HepG2 (cell line): Measurements from ENCODE around the gene LSM14B. TPM values are rescaled to one million over a fixed set of nuclear protein-coding genes. Genes with fewer than 3 reads are reported as not detected.

Experiments used
- MED1 ChIP-seq: sonication (generic); formaldehyde crosslinking; IDR thresholded peaks from 2 replicates; pipeline ENCODE4 v1.4.0; 2020; ENCODE audit warnings: missing genetic modification reagents
- NFKB2 ChIP-seq: sonication (generic); formaldehyde crosslinking; IDR thresholded peaks from 2 replicates; pipeline ENCODE4 v1.4.0; 2020; ENCODE audit warnings: missing genetic modification reagents, borderline replicate concordance
- ZNF431 ChIP-seq: sonication (generic); formaldehyde crosslinking; IDR thresholded peaks from 2 replicates; pipeline ENCODE4 v1.9.0; 2022; ENCODE audit warnings: missing genetic modification reagents, low read depth, mild to moderate bottlenecking, borderline replicate concordance
- ZNF747 ChIP-seq: sonication (generic); formaldehyde crosslinking; IDR thresholded peaks from 2 replicates; pipeline ENCODE4 v1.8.1; 2023; ENCODE audit warnings: missing genetic modification reagents, mild to moderate bottlenecking, borderline replicate concordance
- ZNF761 ChIP-seq: sonication (generic); formaldehyde crosslinking; conservative IDR thresholded peaks from 2 replicates; pipeline ENCODE4 v1.4.0; 2020; ENCODE audit warnings: mild to moderate bottlenecking, missing genetic modification reagents
- polyA plus RNA-seq, 8 experiments: library from polyadenylated mRNA; depleted of rRNA in 3 of 8; stranded (reverse) in 7 of 8; unstranded in 1 of 8; fragments of >200 nt; fragmentation: Illumina TruSeq in 4 of 8; extraction: Trizol in 4 of 8; gene quantifications; 2 replicates each; pipeline versions ENCODE4 v1.2.1 to v1.2.3, GENCODE V29; 2011 to 2016; ENCODE audit warnings: low read depth in 4 of 8, missing spikeins in 1 of 8, mixed read lengths in 1 of 8; ENCODE audit not compliant: insufficient read depth in 1 of 8
- total RNA-seq, 5 experiments: library from RNA; depleted of rRNA; stranded (reverse); fragments of >200 nt; fragmentation: Illumina TruSeq; extraction: Trizol; gene quantifications; 2 replicates each; pipeline ENCODE4 v1.2.3, GENCODE V29; 2016; ENCODE audit warnings: low read depth in 1 of 5
- TF ChIP-seq, protein P1 (sequence below): sonication (generic); formaldehyde crosslinking; IDR thresholded peaks from 2 replicates; pipeline ENCODE4 v1.4.0; 2020; ENCODE audit warnings: missing genetic modification reagents
- TF ChIP-seq, protein P2 (sequence below): sonication (generic); formaldehyde crosslinking; IDR thresholded peaks from 2 replicates; pipeline ENCODE4 v1.4.0; 2020; ENCODE audit warnings: missing genetic modification reagents
- TF ChIP-seq, protein P3 (sequence below): sonication (generic); formaldehyde crosslinking; IDR thresholded peaks from 2 replicates; pipeline ENCODE4 v1.8.1; 2023; ENCODE audit warnings: missing genetic modification reagents, mild to moderate bottlenecking, borderline replicate concordance
- TF ChIP-seq, protein P4 (sequence below): sonication (generic); formaldehyde crosslinking; IDR thresholded peaks from 2 replicates; pipeline ENCODE4 v1.5.0; 2020; ENCODE audit warnings: mild to moderate bottlenecking, missing genetic modification reagents
- TF ChIP-seq, protein P5 (sequence below): sonication (generic); formaldehyde crosslinking; IDR thresholded peaks from 2 replicates; pipeline ENCODE4 v1.5.1; 2020; ENCODE audit warnings: missing genetic modification reagents, mild to moderate bottlenecking, borderline replicate concordance

Gene LSM14B
- total and polyA plus RNA-seq, 2 of the 13 experiments (the other 11 are each of a cell fraction or from before 2014, with no cell fraction given), result 43.3 to 79.2 TPM

DNA sequence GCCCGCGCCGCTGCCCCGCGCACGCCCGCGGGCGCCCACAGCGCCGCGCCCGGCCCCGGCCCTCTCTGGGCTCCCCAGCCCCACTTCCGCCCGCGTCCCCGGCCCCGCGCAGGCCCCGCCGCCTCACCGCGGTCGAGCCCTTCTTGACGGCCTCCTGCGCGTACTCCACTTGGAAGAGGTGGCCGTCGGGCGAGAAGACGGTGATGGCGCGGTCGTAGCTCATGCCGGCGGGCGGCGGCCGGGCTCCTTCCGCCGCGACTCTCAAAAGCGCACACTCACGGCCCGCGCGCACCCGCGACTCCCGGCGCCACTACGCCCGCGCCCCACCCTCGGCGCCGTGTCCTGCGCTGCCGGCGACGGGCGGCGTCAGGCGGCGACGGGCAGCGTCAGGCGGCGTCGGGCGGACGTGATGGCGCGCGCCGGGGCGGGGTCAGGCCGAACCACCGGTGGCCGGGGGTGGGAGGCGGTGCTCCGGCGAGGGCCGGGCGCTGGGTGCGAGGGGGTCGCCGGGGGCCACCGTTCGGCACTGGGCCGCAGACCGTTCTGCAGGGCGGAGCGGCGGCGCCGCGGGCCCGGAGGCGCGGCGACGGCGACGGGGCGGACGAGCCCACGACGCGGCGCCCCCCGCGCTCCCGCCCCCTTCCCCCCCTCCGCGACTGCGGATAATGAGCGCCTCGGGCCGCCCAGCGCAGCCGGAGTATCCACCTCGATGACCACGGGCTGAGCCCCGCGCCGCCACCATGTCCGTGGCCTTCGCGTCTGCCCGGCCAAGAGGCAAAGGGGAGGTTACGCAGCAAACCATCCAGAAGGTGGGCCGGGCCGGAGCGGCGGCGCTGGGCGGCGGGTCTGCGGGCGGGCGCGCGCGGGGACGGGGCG, 21.0 kb downstream of the LSM14B start, which contains the start of the genes PSMA7 and SS18L1 (continued):
- TF ChIP-seq, protein P1, sequence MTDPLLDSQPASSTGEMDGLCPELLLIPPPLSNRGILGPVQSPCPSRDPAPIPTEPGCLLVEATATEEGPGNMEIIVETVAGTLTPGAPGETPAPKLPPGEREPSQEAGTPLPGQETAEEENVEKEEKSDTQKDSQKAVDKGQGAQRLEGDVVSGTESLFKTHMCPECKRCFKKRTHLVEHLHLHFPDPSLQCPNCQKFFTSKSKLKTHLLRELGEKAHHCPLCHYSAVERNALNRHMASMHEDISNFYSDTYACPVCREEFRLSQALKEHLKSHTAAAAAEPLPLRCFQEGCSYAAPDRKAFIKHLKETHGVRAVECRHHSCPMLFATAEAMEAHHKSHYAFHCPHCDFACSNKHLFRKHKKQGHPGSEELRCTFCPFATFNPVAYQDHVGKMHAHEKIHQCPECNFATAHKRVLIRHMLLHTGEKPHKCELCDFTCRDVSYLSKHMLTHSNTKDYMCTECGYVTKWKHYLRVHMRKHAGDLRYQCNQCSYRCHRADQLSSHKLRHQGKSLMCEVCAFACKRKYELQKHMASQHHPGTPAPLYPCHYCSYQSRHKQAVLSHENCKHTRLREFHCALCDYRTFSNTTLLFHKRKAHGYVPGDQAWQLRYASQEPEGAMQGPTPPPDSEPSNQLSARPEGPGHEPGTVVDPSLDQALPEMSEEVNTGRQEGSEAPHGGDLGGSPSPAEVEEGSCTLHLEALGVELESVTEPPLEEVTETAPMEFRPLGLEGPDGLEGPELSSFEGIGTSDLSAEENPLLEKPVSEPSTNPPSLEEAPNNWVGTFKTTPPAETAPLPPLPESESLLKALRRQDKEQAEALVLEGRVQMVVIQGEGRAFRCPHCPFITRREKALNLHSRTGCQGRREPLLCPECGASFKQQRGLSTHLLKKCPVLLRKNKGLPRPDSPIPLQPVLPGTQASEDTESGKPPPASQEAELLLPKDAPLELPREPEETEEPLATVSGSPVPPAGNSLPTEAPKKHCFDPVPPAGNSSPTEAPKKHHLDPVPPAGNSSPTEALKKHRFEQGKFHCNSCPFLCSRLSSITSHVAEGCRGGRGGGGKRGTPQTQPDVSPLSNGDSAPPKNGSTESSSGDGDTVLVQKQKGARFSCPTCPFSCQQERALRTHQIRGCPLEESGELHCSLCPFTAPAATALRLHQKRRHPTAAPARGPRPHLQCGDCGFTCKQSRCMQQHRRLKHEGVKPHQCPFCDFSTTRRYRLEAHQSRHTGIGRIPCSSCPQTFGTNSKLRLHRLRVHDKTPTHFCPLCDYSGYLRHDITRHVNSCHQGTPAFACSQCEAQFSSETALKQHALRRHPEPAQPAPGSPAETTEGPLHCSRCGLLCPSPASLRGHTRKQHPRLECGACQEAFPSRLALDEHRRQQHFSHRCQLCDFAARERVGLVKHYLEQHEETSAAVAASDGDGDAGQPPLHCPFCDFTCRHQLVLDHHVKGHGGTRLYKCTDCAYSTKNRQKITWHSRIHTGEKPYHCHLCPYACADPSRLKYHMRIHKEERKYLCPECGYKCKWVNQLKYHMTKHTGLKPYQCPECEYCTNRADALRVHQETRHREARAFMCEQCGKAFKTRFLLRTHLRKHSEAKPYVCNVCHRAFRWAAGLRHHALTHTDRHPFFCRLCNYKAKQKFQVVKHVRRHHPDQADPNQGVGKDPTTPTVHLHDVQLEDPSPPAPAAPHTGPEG, result no peak
- TF ChIP-seq, protein P2, sequence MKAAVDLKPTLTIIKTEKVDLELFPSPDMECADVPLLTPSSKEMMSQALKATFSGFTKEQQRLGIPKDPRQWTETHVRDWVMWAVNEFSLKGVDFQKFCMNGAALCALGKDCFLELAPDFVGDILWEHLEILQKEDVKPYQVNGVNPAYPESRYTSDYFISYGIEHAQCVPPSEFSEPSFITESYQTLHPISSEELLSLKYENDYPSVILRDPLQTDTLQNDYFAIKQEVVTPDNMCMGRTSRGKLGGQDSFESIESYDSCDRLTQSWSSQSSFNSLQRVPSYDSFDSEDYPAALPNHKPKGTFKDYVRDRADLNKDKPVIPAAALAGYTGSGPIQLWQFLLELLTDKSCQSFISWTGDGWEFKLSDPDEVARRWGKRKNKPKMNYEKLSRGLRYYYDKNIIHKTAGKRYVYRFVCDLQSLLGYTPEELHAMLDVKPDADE, result 0 out of 2 replicates have a peak, but pooled peaks have one; percentile 58
- peak; percentile 90; the same call in 1 of the 2 replicates for TF ChIP-seq ZNF431
- peak; percentile 71 for TF ChIP-seq MED1 (CRISPR knock-in tag)
- TF ChIP-seq, protein P3, sequence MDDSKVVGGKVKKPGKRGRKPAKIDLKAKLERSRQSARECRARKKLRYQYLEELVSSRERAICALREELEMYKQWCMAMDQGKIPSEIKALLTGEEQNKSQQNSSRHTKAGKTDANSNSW, result peak; percentile 76
- TF ChIP-seq ZNF747 (CRISPR knock-in tag), result 0 out of 2 replicates have a peak, but pooled peaks have one; percentile 54
- TF ChIP-seq, protein P4, sequence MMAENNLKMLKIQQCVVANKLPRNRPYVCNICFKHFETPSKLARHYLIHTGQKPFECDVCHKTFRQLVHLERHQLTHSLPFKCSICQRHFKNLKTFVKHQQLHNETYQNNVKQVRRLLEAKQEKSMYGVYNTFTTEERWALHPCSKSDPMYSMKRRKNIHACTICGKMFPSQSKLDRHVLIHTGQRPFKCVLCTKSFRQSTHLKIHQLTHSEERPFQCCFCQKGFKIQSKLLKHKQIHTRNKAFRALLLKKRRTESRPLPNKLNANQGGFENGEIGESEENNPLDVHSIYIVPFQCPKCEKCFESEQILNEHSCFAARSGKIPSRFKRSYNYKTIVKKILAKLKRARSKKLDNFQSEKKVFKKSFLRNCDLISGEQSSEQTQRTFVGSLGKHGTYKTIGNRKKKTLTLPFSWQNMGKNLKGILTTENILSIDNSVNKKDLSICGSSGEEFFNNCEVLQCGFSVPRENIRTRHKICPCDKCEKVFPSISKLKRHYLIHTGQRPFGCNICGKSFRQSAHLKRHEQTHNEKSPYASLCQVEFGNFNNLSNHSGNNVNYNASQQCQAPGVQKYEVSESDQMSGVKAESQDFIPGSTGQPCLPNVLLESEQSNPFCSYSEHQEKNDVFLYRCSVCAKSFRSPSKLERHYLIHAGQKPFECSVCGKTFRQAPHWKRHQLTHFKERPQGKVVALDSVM (CRISPR knock-in tag), result peak; percentile 43
- TF ChIP-seq, protein P5, sequence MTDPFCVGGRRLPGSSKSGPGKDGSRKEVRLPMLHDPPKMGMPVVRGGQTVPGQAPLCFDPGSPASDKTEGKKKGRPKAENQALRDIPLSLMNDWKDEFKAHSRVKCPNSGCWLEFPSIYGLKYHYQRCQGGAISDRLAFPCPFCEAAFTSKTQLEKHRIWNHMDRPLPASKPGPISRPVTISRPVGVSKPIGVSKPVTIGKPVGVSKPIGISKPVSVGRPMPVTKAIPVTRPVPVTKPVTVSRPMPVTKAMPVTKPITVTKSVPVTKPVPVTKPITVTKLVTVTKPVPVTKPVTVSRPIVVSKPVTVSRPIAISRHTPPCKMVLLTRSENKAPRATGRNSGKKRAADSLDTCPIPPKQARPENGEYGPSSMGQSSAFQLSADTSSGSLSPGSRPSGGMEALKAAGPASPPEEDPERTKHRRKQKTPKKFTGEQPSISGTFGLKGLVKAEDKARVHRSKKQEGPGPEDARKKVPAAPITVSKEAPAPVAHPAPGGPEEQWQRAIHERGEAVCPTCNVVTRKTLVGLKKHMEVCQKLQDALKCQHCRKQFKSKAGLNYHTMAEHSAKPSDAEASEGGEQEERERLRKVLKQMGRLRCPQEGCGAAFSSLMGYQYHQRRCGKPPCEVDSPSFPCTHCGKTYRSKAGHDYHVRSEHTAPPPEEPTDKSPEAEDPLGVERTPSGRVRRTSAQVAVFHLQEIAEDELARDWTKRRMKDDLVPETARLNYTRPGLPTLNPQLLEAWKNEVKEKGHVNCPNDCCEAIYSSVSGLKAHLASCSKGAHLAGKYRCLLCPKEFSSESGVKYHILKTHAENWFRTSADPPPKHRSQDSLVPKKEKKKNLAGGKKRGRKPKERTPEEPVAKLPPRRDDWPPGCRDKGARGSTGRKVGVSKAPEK (CRISPR knock-in tag), result no peak
- TF ChIP-seq ZNF761 (CRISPR knock-in tag), result peak; percentile 89; the same call in 1 of the 2 replicates
- peak; percentile 74; the same call in 1 of the 2 replicates for TF ChIP-seq NFKB2 (CRISPR knock-in tag)
